ENCODE measurements around the gene ZCCHC7.

GRCh38 chr9:37187713-37188439, 67.5 kb downstream of the ZCCHC7 start:
- TF ChIP-seq CTCF (IDR thresholded peaks at IDR 0.05; ENCODE audit: low read depth, low read length), result no peak
- no peak for TF ChIP-seq EZH2phosphoT487 (IDR thresholded peaks at IDR 0.05; ENCODE audit: low read depth)

Data from OCI-LY3 (cell line).